Measurements from ENCODE around the gene EYA3.

EYA3 gene

DNA sequence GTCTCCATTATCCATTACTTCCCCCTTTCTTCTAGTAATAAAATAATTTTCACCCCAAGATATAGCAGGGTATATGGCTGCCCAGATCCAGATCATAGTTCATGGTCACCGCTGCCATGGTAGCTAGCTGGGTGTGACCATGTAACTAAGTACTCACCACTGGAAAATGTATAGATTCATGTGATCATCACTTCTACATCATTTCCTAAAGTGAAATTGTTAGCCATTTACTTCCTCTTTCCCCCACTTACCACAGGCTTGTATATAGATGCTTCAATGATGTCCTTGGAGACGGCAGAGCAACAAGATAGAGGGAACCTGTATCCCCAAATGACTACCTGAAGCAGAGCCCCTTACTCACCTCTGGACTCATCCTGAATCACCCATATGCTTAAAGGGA, 22.7 kb upstream of the EYA3 start:
- Histone ChIP-seq H3K4me3 (ENCODE audit: low read length) (no peak overlapping the region), H3K36me3 (replicated peaks; ENCODE audit: insufficient read depth, low read length) (no peaks in the 10 kb centered on the region), H3K4me1 (ENCODE audit: low read length) (no peaks in the 10 kb centered on the region), H3K27ac (ENCODE audit: low read length) (no peak overlapping the region), H3K9ac (ENCODE audit: low read length) (no peak overlapping the region), H3K9me3 (replicated peaks; ENCODE audit: insufficient read depth, low read length) (no peaks in the 10 kb centered on the region), H3F3A (ENCODE audit: insufficient read depth, low read length) (no peaks in the 10 kb centered on the region), H3K4me2 (ENCODE audit: low read depth, low read length) (no peak overlapping the region), H3K79me2 (ENCODE audit: low read length) (no peaks in the 10 kb centered on the region), H4K20me1 (ENCODE audit: insufficient read depth, low read length) (no peaks in the 10 kb centered on the region), H2AFZ (ENCODE audit: low read length) (no peak overlapping the region), H3K9me2 (replicated peaks; ENCODE audit: insufficient read depth, low read length) (no peaks in the 10 kb centered on the region), H3K27me3 (replicated peaks; ENCODE audit: insufficient read depth, low read length) (no peaks in the 10 kb centered on the region)
- DNase-seq, result no peak
- TF ChIP-seq EZH2phosphoT487 (IDR thresholded peaks at IDR 0.05; ENCODE audit: low read length) (no peak), CTCF (IDR thresholded peaks at IDR 0.05; ENCODE audit: low read length) (no peak), EZH2 (optimal IDR thresholded peaks at IDR 0.05; ENCODE audit: low read depth, low read length) (no peak)

DNA sequence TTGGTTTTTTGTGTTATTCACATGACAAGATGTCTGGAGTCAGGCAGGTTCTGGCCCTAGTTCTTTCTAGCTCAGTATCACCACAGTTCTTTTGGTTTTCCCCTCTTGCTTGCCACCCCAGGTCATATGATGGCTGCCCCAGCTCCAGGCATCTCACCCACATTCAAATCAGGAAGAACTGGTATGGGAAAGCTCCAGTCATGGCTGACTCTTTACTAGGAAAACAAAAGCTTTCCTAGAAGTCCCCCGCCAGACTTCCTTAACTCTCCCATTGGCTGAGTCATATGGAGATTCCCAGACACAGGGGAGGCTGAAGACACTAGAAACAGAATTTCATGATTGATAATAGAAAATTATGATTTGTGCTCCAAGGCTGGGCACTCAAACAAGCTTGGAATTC, 22.1 kb upstream of the EYA3 start:
- Histone ChIP-seq H3K9me3 (replicated peaks; ENCODE audit: insufficient read depth, low read length) (no peaks in the 10 kb centered on the region), H3K4me1 (ENCODE audit: low read length) (no peaks in the 10 kb centered on the region), H3K79me2 (ENCODE audit: low read length) (no peaks in the 10 kb centered on the region), H3K36me3 (replicated peaks; ENCODE audit: insufficient read depth, low read length) (no peaks in the 10 kb centered on the region), H3F3A (ENCODE audit: insufficient read depth, low read length) (no peaks in the 10 kb centered on the region), H3K4me3 (ENCODE audit: low read length) (no peak overlapping the region), H3K27ac (ENCODE audit: low read length) (no peak overlapping the region), H3K27me3 (replicated peaks; ENCODE audit: insufficient read depth, low read length) (no peaks in the 10 kb centered on the region), H2AFZ (ENCODE audit: low read length) (no peak overlapping the region), H3K4me2 (ENCODE audit: low read depth, low read length) (no peak overlapping the region), H3K9ac (ENCODE audit: low read length) (no peak overlapping the region), H4K20me1 (ENCODE audit: insufficient read depth, low read length) (no peaks in the 10 kb centered on the region), H3K9me2 (replicated peaks; ENCODE audit: insufficient read depth, low read length) (no peaks in the 10 kb centered on the region)
- no peak for DNase-seq
- TF ChIP-seq EZH2 (optimal IDR thresholded peaks at IDR 0.05; ENCODE audit: low read depth, low read length) (no peak), EZH2phosphoT487 (IDR thresholded peaks at IDR 0.05; ENCODE audit: low read length) (no peak), CTCF (IDR thresholded peaks at IDR 0.05; ENCODE audit: low read length) (no peak)

DNA sequence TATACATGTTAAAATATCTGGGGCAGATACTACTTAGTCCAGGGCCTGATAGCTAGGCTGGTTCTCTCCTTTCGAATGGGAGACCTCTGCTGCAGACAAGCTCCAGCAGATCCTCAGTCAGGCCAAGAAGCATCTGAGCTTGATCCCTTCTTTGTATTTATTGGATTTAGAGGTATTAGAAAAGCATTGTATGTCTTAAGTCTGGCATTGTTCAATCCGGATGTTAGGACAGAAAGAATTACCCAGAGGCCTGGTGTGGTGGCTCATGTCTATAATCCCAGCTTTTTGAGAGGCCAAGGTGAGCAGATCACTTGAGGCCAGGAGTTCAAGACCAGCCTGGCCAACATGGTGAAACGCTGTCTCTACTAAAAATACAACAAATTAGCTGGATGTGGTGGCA, 21.2 kb upstream of the EYA3 start:
- H3K9me3 ChIP-seq (replicated peaks; ENCODE audit: insufficient read depth, low read length), result no peaks in the 10 kb centered on the region
- H4K20me1 ChIP-seq (ENCODE audit: insufficient read depth, low read length), result no peaks in the 10 kb centered on the region
- H3F3A ChIP-seq (ENCODE audit: insufficient read depth, low read length), result no peaks in the 10 kb centered on the region
- H3K36me3 ChIP-seq (replicated peaks; ENCODE audit: insufficient read depth, low read length), result no peaks in the 10 kb centered on the region
- H3K27me3 ChIP-seq (replicated peaks; ENCODE audit: insufficient read depth, low read length), result no peaks in the 10 kb centered on the region
- no peaks in the 10 kb centered on the region for H3K4me1 ChIP-seq (ENCODE audit: low read length)
- H3K27ac ChIP-seq (ENCODE audit: low read length), result no peak overlapping the region
- H2AFZ ChIP-seq (ENCODE audit: low read length), result no peak overlapping the region
- H3K4me3 ChIP-seq (ENCODE audit: low read length), result no peak overlapping the region
- TF ChIP-seq EZH2 (optimal IDR thresholded peaks at IDR 0.05; ENCODE audit: low read depth, low read length), result no peak
- no peak for TF ChIP-seq CTCF (IDR thresholded peaks at IDR 0.05; ENCODE audit: low read length)
- TF ChIP-seq EZH2phosphoT487 (IDR thresholded peaks at IDR 0.05; ENCODE audit: low read length), result no peak
- H3K9me2 ChIP-seq (replicated peaks; ENCODE audit: insufficient read depth, low read length), result no peaks in the 10 kb centered on the region
- H3K79me2 ChIP-seq (ENCODE audit: low read length), result no peaks in the 10 kb centered on the region
- H3K4me2 ChIP-seq (ENCODE audit: low read depth, low read length), result no peak overlapping the region
- no peak overlapping the region for H3K9ac ChIP-seq (ENCODE audit: low read length)
- no peak for DNase-seq

Measured in MM.1S (cell line).